ENCODE measurements around the gene AFP. TPM values are rescaled to one million over a fixed set of nuclear protein-coding genes. Genes with fewer than 3 reads are reported as not detected.

The AFP gene
- total and polyA plus RNA-seq, 9 of the 15 experiments (the other 6 are each of a cell fraction or from before 2014, with no cell fraction given): 0.47 to 6.2 (median 3.0) TPM

DNA sequence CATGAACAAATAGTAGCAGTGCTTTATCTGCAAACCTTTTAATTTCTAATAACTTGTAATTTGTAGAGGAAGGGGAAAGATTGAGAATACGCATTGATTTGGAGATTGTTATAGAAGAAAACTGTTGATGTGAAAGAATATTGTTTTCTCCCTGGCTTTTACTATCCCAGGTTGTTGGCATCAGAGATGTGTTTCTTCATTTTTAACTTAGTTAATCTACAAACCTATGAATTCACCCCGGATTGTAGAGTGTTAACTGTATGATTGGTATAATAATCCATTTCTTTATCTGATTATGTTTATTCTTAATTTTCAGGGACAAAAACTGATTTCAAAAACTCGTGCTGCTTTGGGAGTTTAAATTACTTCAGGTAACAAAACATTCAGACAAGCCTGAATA is 18.9 kb downstream of the AFP start:
- WGBS (ENCODE audit: insufficient coverage, low coverage, missing lambda C conversion rate): 31% methylated on average over 3 of the region's 3 CpGs
- no TSS peak for BruUV-seq (replicated peaks)
- in situ Hi-C loops (cut with MboI): no loop called here
- TF ChIP-seq ZNF24 (IDR thresholded peaks at IDR 0.05): no peak
- TF ChIP-seq HDAC2 (IDR thresholded peaks at IDR 0.05): no peak
- TF ChIP-seq, protein P1, sequence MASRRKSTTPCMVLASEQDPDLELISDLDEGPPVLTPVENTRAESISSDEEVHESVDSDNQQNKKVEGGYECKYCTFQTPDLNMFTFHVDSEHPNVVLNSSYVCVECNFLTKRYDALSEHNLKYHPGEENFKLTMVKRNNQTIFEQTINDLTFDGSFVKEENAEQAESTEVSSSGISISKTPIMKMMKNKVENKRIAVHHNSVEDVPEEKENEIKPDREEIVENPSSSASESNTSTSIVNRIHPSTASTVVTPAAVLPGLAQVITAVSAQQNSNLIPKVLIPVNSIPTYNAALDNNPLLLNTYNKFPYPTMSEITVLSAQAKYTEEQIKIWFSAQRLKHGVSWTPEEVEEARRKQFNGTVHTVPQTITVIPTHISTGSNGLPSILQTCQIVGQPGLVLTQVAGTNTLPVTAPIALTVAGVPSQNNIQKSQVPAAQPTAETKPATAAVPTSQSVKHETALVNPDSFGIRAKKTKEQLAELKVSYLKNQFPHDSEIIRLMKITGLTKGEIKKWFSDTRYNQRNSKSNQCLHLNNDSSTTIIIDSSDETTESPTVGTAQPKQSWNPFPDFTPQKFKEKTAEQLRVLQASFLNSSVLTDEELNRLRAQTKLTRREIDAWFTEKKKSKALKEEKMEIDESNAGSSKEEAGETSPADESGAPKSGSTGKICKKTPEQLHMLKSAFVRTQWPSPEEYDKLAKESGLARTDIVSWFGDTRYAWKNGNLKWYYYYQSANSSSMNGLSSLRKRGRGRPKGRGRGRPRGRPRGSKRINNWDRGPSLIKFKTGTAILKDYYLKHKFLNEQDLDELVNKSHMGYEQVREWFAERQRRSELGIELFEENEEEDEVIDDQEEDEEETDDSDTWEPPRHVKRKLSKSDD (conservative IDR thresholded peaks at IDR 0.05; ENCODE audit: low read length): no peak
- TF ChIP-seq GABPB2 (CRISPR knock-in tag; conservative IDR thresholded peaks at IDR 0.05): no peak
- TF ChIP-seq SMAD2 (IDR thresholded peaks at IDR 0.05; ENCODE audit: low read depth, low read length): no peak
- TF ChIP-seq ATF7 (IDR thresholded peaks at IDR 0.05): no peak
- no peak for TF ChIP-seq HEY1 (CRISPR knock-in tag; IDR thresholded peaks at IDR 0.05; ENCODE audit: borderline replicate concordance)
- no peak for TF ChIP-seq C11orf30 (IDR thresholded peaks at IDR 0.05; ENCODE audit: low read depth)
- TF ChIP-seq, protein P2, sequence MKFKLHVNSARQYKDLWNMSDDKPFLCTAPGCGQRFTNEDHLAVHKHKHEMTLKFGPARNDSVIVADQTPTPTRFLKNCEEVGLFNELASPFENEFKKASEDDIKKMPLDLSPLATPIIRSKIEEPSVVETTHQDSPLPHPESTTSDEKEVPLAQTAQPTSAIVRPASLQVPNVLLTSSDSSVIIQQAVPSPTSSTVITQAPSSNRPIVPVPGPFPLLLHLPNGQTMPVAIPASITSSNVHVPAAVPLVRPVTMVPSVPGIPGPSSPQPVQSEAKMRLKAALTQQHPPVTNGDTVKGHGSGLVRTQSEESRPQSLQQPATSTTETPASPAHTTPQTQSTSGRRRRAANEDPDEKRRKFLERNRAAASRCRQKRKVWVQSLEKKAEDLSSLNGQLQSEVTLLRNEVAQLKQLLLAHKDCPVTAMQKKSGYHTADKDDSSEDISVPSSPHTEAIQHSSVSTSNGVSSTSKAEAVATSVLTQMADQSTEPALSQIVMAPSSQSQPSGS (CRISPR knock-in tag; IDR thresholded peaks at IDR 0.05): no peak
- no peak for TF ChIP-seq CREB1 (IDR thresholded peaks at IDR 0.05)
- TF ChIP-seq CREB1 (CRISPR knock-in tag; IDR thresholded peaks at IDR 0.05): no peak
- TF ChIP-seq, protein P3, sequence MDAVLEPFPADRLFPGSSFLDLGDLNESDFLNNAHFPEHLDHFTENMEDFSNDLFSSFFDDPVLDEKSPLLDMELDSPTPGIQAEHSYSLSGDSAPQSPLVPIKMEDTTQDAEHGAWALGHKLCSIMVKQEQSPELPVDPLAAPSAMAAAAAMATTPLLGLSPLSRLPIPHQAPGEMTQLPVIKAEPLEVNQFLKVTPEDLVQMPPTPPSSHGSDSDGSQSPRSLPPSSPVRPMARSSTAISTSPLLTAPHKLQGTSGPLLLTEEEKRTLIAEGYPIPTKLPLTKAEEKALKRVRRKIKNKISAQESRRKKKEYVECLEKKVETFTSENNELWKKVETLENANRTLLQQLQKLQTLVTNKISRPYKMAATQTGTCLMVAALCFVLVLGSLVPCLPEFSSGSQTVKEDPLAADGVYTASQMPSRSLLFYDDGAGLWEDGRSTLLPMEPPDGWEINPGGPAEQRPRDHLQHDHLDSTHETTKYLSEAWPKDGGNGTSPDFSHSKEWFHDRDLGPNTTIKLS (IDR thresholded peaks at IDR 0.05; ENCODE audit: borderline replicate concordance, low read depth): no peak
- TF ChIP-seq BHLHE40 (IDR thresholded peaks at IDR 0.05; ENCODE audit: low read length): no peak
- TF ChIP-seq ZNF175 (CRISPR knock-in tag; IDR thresholded peaks at IDR 0.05; ENCODE audit: low read depth): no peak

More for the DNA sequence above, 18.9 kb downstream of the AFP start:
- H3K27me3 ChIP-seq (ENCODE audit: control insufficient read depth in 2 of 2, insufficient read depth in 2 of 2, low read length in 2 of 2): no peaks in the 10 kb centered on the region
- intact Hi-C loops (cut with micrococcal nuclease): no loop called here
- H3K4me1 ChIP-seq (replicated peaks in 1 of 2; ENCODE audit: control insufficient read depth in 2 of 2, insufficient read depth in 2 of 2, low read length in 2 of 2): peaks cover 5 to 17% of the 10 kb centered on the region in 2 experiments; a peak in 4 of 5 replicates
- no peaks in the 10 kb centered on the region for H3K79me2 ChIP-seq (ENCODE audit: control insufficient read depth, insufficient read depth, low read length)
- no peaks in the 10 kb centered on the region for H3K36me3 ChIP-seq (ENCODE audit: control insufficient read depth, insufficient read depth, low read length)
- no peak overlapping the region for H3K27ac ChIP-seq (ENCODE audit: extremely low read depth, low read depth, low read length)
- no peak overlapping the region for H3K9ac ChIP-seq (ENCODE audit: insufficient read depth in 1 of 2, low read depth in 2 of 2, low read length in 2 of 2)
- no peaks in the 10 kb centered on the region for H3K9me1 ChIP-seq (ENCODE audit: control insufficient read depth, insufficient read depth, low read length)
- ATAC-seq (no peak), FAIRE-seq (no peak), DNase-seq (ENCODE audit: extremely low read depth in 1 of 4, low spot score in 3 of 4) (no peak)
- H3K9me3 ChIP-seq (replicated peaks; ENCODE audit: control insufficient read depth, insufficient read depth, low read depth, low read length): no peaks in the 10 kb centered on the region
- H3K4me2 ChIP-seq (ENCODE audit: insufficient read depth, low read length): no peak overlapping the region
- no peak overlapping the region for H3K4me3 ChIP-seq
- CTCF ChIA-PET (ENCODE audit: low intra/inter-chr PET ratio): no interaction called here
- H2AFZ ChIP-seq (ENCODE audit: low read depth, low read length): no peak overlapping the region
- POLR2A ChIA-PET: no interaction called here
- no peaks in the 10 kb centered on the region for H4K20me1 ChIP-seq (replicated peaks; ENCODE audit: control insufficient read depth, insufficient read depth, low read length)
